B cell (primary cell): ENCODE measurements around the gene WDR18.

Experiments used
- EZH2 ChIP-seq: IDR thresholded peaks from 2 replicates; pipeline ENCODE4 v1.6.1; 2012; ENCODE audit warnings: borderline replicate concordance, low read depth, mild to moderate bottlenecking, moderate library complexity, low read length; ENCODE audit not compliant: insufficient read depth, poor library complexity, severe bottlenecking
- TF ChIP-seq, protein P1 (sequence below): fragments of 200-600 bp; IDR thresholded peaks from one replicate; pipeline ENCODE4 v1.8.0; 2022; ENCODE audit warnings: antibody characterized with exemption, mild to moderate bottlenecking

DNA sequence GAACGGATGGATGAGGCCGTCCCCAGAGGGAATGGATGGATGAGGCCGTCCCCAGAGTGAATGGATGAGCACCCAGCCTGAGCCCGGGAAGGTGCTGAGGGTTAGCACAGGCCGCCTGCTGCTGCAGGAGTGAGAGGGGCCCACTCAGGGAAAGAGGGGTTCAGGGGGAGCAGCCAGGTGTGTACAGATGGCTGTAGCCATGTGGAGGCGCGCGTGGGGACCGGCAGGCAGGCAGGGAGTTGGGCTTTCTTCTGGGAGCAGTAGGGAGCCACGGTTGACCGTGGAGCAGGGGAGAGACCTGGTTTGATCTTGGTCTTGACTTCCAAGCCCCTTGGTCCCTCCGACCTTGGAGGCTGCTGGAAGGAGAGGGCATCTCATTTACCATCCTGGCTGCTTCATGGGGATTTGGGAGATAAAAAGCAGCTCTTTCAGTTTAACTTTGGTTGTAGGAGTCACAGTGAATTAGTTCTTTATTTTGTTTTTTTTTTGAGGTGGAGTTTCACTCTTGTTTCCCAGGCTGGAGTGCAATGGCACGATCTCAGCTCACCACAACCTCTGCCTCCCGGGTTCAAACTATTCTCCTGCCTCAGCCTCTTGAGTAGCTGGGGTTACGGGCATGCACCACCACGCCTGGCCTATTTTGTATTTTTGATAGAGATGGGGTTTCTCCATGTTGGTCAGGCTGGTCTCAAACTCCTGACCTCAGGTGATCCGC lies 33.6 kb upstream of the WDR18 start:
- no peak for TF ChIP-seq EZH2
- TF ChIP-seq, protein P1, sequence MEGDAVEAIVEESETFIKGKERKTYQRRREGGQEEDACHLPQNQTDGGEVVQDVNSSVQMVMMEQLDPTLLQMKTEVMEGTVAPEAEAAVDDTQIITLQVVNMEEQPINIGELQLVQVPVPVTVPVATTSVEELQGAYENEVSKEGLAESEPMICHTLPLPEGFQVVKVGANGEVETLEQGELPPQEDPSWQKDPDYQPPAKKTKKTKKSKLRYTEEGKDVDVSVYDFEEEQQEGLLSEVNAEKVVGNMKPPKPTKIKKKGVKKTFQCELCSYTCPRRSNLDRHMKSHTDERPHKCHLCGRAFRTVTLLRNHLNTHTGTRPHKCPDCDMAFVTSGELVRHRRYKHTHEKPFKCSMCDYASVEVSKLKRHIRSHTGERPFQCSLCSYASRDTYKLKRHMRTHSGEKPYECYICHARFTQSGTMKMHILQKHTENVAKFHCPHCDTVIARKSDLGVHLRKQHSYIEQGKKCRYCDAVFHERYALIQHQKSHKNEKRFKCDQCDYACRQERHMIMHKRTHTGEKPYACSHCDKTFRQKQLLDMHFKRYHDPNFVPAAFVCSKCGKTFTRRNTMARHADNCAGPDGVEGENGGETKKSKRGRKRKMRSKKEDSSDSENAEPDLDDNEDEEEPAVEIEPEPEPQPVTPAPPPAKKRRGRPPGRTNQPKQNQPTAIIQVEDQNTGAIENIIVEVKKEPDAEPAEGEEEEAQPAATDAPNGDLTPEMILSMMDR: no peak
